HEK293 (cell line): Measurements from ENCODE around the gene OPN1LW.
A peak's percentile ranks its signal among the peaks of the same experiment; 100 is the strongest.

Experiments used
- CTCF ChIA-PET: fragments of 350-600 bp; formaldehyde crosslinking; extraction: SDS; loops from one replicate; lab custom pipeline; 2021; ENCODE audit warnings: antibody characterized with exemption; lab: Yijun Ruan, JAX
- POLR2A ChIA-PET: fragments of 300-600 bp; formaldehyde crosslinking; extraction: SDS; loops from one replicate; lab custom pipeline; 2020; ENCODE audit warnings: antibody characterized with exemption, inconsistent platforms; lab: Yijun Ruan, JAX
- H3K27ac ChIP-seq: fragments of 200-500 bp; sonication (Bioruptor generic); 2 replicates; pipeline ENCODE4 v1.5.1; 2014; ENCODE audit warnings: low read depth, low read length, control low read depth, inconsistent platforms; ENCODE audit errors: extremely low read depth
- H3K36me3 ChIP-seq, 2 experiments: fragments of 200-500 bp in 1 of 2; sonication (Bioruptor generic) in 1 of 2; 1 replicate in 1 of 2; 2 replicates in 1 of 2; pipeline ENCODE4 v1.5.1; 2014 to 2017; ENCODE audit warnings: inconsistent platforms in 2 of 2, low read length in 2 of 2; ENCODE audit not compliant: control insufficient read depth in 2 of 2, insufficient read depth in 1 of 2
- H3K4me1 ChIP-seq: fragments of 200-500 bp; sonication (Bioruptor generic); 2 replicates; pipeline ENCODE4 v1.5.1; 2014; ENCODE audit warnings: mild to moderate bottlenecking, low read length, inconsistent platforms; ENCODE audit not compliant: control insufficient read depth, insufficient read depth
- H3K4me3 ChIP-seq: 2 replicates; pipeline ENCODE4 v1.5.1; 2011; ENCODE audit warnings: low read depth, mild to moderate bottlenecking, control low read depth, low read length, moderate library complexity
- H3K9me3 ChIP-seq: fragments of 200-500 bp; sonication (Bioruptor generic); 2 replicates; pipeline ENCODE4 v1.5.1; 2014; ENCODE audit warnings: low read depth, low read length, inconsistent platforms; ENCODE audit not compliant: control insufficient read depth, insufficient read depth
- GLIS1 ChIP-seq: fragments of 450-650 bp; formaldehyde crosslinking; IDR thresholded peaks from 2 replicates; pipeline ENCODE4 v1.5.1; 2016; ENCODE audit warnings: missing biosample characterization, missing genetic modification characterization
- KLF9 ChIP-seq: fragments of 450-650 bp; formaldehyde crosslinking; IDR thresholded peaks from 2 replicates; pipeline ENCODE4 v1.5.1; 2016; ENCODE audit warnings: missing biosample characterization, missing genetic modification characterization, low read depth
- MYNN ChIP-seq: fragments of 450-650 bp; formaldehyde crosslinking; IDR thresholded peaks from 2 replicates; pipeline ENCODE4 v1.5.1; 2016; ENCODE audit warnings: missing biosample characterization, missing genetic modification characterization, borderline replicate concordance
- REPIN1 ChIP-seq: fragments of 450-650 bp; formaldehyde crosslinking; IDR thresholded peaks from 2 replicates; pipeline ENCODE4 v1.5.1; 2017; ENCODE audit warnings: missing biosample characterization, missing genetic modification characterization, low read depth
- SP7 ChIP-seq: fragments of 450-650 bp; formaldehyde crosslinking; IDR thresholded peaks from 2 replicates; pipeline ENCODE4 v1.5.1; 2016; ENCODE audit warnings: missing biosample characterization, missing genetic modification characterization
- ZBTB17 ChIP-seq: fragments of 450-650 bp; formaldehyde crosslinking; IDR thresholded peaks from 2 replicates; pipeline ENCODE4 v1.5.1; 2016; ENCODE audit warnings: missing biosample characterization, missing genetic modification characterization
- ZNF132 ChIP-seq: fragments of 450-650 bp; formaldehyde crosslinking; IDR thresholded peaks from 2 replicates; pipeline ENCODE4 v1.5.1; 2017; ENCODE audit warnings: missing biosample characterization, missing genetic modification characterization, borderline replicate concordance
- ZNF174 ChIP-seq: fragments of 450-650 bp; formaldehyde crosslinking; IDR thresholded peaks from 2 replicates; pipeline ENCODE4 v1.5.0; 2017; ENCODE audit warnings: missing biosample characterization, mild to moderate bottlenecking, missing genetic modification characterization
- ZNF202 ChIP-seq: fragments of 450-650 bp; formaldehyde crosslinking; IDR thresholded peaks from 2 replicates; pipeline ENCODE4 v1.5.1; 2016; ENCODE audit warnings: missing biosample characterization, missing genetic modification characterization, borderline replicate concordance
- ZNF221 ChIP-seq: fragments of 450-650 bp; formaldehyde crosslinking; IDR thresholded peaks from 2 replicates; pipeline ENCODE4 v1.5.1; 2017; ENCODE audit warnings: missing biosample characterization, missing genetic modification characterization, borderline replicate concordance
- ZNF239 ChIP-seq: fragments of 450-650 bp; formaldehyde crosslinking; IDR thresholded peaks from 2 replicates; pipeline ENCODE4 v1.5.1; 2016; ENCODE audit warnings: missing biosample characterization, missing genetic modification characterization
- ZNF354C ChIP-seq: fragments of 450-650 bp; formaldehyde crosslinking; IDR thresholded peaks from 2 replicates; pipeline ENCODE4 v1.5.1; 2016; ENCODE audit warnings: missing biosample characterization, missing genetic modification characterization, low read depth, borderline replicate concordance
- ZNF626 ChIP-seq: fragments of 450-650 bp; sonication (Bioruptor Pico); formaldehyde crosslinking; IDR thresholded peaks from 2 replicates; pipeline ENCODE4 v1.5.1; 2018; ENCODE audit warnings: missing biosample characterization, missing genetic modification characterization, inconsistent platforms
- ZNF660 ChIP-seq: fragments of 450-650 bp; IDR thresholded peaks from 2 replicates; pipeline ENCODE4 v1.5.1; 2018; ENCODE audit warnings: missing biosample characterization, mild to moderate bottlenecking, missing genetic modification characterization
- ZNF664 ChIP-seq: fragments of 450-650 bp; formaldehyde crosslinking; IDR thresholded peaks from 2 replicates; pipeline ENCODE4 v1.5.1; 2016; ENCODE audit warnings: missing biosample characterization, missing genetic modification characterization
- ZNF843 ChIP-seq: fragments of 450-650 bp; formaldehyde crosslinking; IDR thresholded peaks from 2 replicates; pipeline ENCODE4 v1.5.1; 2016; ENCODE audit warnings: missing biosample characterization, missing genetic modification characterization
- ZXDB ChIP-seq: fragments of 450-650 bp; formaldehyde crosslinking; IDR thresholded peaks from 2 replicates; pipeline ENCODE4 v1.5.1; 2016; ENCODE audit warnings: missing biosample characterization, missing genetic modification characterization
- TF ChIP-seq, protein P1 (sequence below): fragments of 450-650 bp; formaldehyde crosslinking; IDR thresholded peaks from 2 replicates; pipeline ENCODE4 v1.5.1; 2016; ENCODE audit warnings: missing biosample characterization, missing genetic modification characterization, low read depth
- TF ChIP-seq, protein P2 (sequence below): fragments of 450-650 bp; formaldehyde crosslinking; IDR thresholded peaks from 2 replicates; pipeline ENCODE4 v1.5.1; 2016; ENCODE audit warnings: missing biosample characterization, missing genetic modification characterization, low read depth
- TF ChIP-seq, protein P3 (sequence below): fragments of 450-650 bp; formaldehyde crosslinking; IDR thresholded peaks from 2 replicates; pipeline ENCODE4 v1.5.1; 2017; ENCODE audit warnings: missing biosample characterization, missing genetic modification characterization
- TF ChIP-seq, protein P4 (sequence below): fragments of 450-650 bp; formaldehyde crosslinking; IDR thresholded peaks from 2 replicates; pipeline ENCODE4 v1.5.1; 2016; ENCODE audit warnings: missing biosample characterization, missing genetic modification characterization

OPN1LW gene

DNA sequence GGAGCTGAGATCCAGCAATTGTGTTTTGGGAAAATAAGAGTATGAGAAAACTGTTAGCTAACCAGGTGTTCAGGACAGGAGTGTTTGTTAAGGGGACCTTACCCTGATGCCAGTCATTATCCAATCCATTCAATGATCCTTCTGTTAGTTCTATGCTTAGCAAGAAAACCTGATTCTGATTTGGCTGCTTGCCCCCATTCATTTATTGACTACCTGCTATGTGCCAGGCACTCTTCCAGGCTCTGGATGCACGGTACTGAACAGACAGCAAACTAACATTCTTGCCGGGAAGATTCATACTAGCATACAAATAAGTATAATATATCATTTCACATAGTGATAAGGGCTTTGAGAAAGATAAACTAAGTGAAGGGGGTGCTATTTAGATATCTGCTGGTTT lies 45.5 kb upstream of the OPN1LW start:
- POLR2A ChIA-PET: no interaction called here
- Histone ChIP-seq H3K4me1 (peaks cover 8% of the 10 kb centered on the region), H3K36me3 (no peaks in the 10 kb centered on the region), H3K27ac (0 out of 2 replicates have a peak overlapping the region, but pooled peaks have one; percentile 27), H3K4me3 (no peak overlapping the region), H3K9me3 (no peaks in the 10 kb centered on the region)
- CTCF ChIA-PET: no interaction called here
- TF ChIP-seq, protein P1, sequence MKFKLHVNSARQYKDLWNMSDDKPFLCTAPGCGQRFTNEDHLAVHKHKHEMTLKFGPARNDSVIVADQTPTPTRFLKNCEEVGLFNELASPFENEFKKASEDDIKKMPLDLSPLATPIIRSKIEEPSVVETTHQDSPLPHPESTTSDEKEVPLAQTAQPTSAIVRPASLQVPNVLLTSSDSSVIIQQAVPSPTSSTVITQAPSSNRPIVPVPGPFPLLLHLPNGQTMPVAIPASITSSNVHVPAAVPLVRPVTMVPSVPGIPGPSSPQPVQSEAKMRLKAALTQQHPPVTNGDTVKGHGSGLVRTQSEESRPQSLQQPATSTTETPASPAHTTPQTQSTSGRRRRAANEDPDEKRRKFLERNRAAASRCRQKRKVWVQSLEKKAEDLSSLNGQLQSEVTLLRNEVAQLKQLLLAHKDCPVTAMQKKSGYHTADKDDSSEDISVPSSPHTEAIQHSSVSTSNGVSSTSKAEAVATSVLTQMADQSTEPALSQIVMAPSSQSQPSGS (tag by site-specific recombination): no peak
- TF ChIP-seq MYNN (tag by site-specific recombination) (no peak), ZNF843 (no peak), ZNF354C (tag by site-specific recombination) (no peak), ZBTB17 (tag by site-specific recombination) (no peak), ZNF221 (tag by site-specific recombination) (no peak), KLF9 (tag by site-specific recombination) (no peak), ZNF239 (tag by site-specific recombination) (no peak), ZNF174 (no peak), ZNF132 (tag by site-specific recombination) (no peak), ZNF202 (tag by site-specific recombination) (no peak), ZNF660 (tag by site-specific recombination) (no peak), ZXDB (tag by site-specific recombination) (no peak), REPIN1 (tag by site-specific recombination) (no peak), ZNF664 (tag by site-specific recombination) (no peak)
- TF ChIP-seq, protein P2, sequence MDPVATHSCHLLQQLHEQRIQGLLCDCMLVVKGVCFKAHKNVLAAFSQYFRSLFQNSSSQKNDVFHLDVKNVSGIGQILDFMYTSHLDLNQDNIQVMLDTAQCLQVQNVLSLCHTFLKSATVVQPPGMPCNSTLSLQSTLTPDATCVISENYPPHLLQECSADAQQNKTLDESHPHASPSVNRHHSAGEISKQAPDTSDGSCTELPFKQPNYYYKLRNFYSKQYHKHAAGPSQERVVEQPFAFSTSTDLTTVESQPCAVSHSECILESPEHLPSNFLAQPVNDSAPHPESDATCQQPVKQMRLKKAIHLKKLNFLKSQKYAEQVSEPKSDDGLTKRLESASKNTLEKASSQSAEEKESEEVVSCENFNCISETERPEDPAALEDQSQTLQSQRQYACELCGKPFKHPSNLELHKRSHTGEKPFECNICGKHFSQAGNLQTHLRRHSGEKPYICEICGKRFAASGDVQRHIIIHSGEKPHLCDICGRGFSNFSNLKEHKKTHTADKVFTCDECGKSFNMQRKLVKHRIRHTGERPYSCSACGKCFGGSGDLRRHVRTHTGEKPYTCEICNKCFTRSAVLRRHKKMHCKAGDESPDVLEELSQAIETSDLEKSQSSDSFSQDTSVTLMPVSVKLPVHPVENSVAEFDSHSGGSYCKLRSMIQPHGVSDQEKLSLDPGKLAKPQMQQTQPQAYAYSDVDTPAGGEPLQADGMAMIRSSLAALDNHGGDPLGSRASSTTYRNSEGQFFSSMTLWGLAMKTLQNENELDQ (tag by site-specific recombination): no peak
- TF ChIP-seq, protein P3, sequence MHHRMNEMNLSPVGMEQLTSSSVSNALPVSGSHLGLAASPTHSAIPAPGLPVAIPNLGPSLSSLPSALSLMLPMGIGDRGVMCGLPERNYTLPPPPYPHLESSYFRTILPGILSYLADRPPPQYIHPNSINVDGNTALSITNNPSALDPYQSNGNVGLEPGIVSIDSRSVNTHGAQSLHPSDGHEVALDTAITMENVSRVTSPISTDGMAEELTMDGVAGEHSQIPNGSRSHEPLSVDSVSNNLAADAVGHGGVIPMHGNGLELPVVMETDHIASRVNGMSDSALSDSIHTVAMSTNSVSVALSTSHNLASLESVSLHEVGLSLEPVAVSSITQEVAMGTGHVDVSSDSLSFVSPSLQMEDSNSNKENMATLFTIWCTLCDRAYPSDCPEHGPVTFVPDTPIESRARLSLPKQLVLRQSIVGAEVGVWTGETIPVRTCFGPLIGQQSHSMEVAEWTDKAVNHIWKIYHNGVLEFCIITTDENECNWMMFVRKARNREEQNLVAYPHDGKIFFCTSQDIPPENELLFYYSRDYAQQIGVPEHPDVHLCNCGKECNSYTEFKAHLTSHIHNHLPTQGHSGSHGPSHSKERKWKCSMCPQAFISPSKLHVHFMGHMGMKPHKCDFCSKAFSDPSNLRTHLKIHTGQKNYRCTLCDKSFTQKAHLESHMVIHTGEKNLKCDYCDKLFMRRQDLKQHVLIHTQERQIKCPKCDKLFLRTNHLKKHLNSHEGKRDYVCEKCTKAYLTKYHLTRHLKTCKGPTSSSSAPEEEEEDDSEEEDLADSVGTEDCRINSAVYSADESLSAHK (tag by site-specific recombination): no peak
- TF ChIP-seq, protein P4, sequence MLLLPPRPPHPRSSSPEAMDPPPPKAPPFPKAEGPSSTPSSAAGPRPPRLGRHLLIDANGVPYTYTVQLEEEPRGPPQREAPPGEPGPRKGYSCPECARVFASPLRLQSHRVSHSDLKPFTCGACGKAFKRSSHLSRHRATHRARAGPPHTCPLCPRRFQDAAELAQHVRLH (tag by site-specific recombination): no peak

DNA sequence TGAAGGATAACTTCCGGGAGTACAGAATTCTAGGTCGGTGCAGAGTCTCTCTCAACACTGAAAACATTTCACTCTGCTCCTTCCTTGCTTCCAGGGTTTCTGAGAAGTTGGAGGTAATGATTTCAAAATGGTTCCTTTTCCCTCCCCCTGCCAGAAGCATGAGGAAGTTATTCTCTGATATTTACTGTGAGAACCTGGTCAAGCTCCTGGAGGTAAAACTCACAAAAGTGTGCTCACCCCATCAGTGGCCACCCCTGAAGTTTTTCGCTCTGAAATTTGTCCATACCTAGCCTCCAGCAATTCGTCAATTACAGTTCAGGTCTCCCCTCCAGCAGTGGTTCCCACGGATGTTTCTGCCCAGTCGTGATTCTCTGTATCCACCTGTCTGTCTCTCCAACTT lies 30.3 kb upstream of the OPN1LW start:
- no peak overlapping the region for H3K4me3 ChIP-seq
- H3K9me3 ChIP-seq: no peaks in the 10 kb centered on the region; the same call in 1 of the 2 replicates
- ChIA-PET CTCF (interaction anchor here (0.7 kb wide), 1 partner anchor 197 kb away, joined by 3 read pairs; no protein-coding TSS in a partner anchor), POLR2A (no interaction called here)
- H3K4me1 ChIP-seq: no peaks in the 10 kb centered on the region
- no peaks in the 10 kb centered on the region for H3K36me3 ChIP-seq
- no peak overlapping the region for H3K27ac ChIP-seq
- TF ChIP-seq, protein P1 (tag by site-specific recombination): no peak
- TF ChIP-seq GLIS1 (tag by site-specific recombination) (peak; percentile 40; the same call in 1 of the 2 replicates), SP7 (no peak), ZNF626 (tag by site-specific recombination) (no peak)
